ENCODE results near the gene ZNF107.

The ZNF107 gene

GRCh38 chr7:64621656-64622055 is 44.3 kb upstream of the ZNF107 start:
- Histone ChIP-seq H3K36me3 (ENCODE audit: insufficient read depth, low read length) (no peaks in the 10 kb centered on the region), H3K79me2 (ENCODE audit: insufficient read depth, low read length) (no peaks in the 10 kb centered on the region), H4K20me1 (ENCODE audit: insufficient read depth, low read length, poor library complexity, severe bottlenecking) (no peaks in the 10 kb centered on the region), H3K27me3 (ENCODE audit: insufficient read depth, low read length, poor library complexity, severe bottlenecking) (no peaks in the 10 kb centered on the region), H3K4me2 (ENCODE audit: low read depth, low read length, poor library complexity, severe bottlenecking) (no peak overlapping the region), H3K9ac (ENCODE audit: low read depth, low read length, poor library complexity, severe bottlenecking) (no peak overlapping the region), H3F3A (ENCODE audit: low read depth) (no peaks in the 10 kb centered on the region), H3K4me1 (ENCODE audit: insufficient read depth, low read length, poor library complexity, severe bottlenecking) (no peaks in the 10 kb centered on the region), H3K9me2 (replicated peaks; ENCODE audit: low read depth, low read length) (no peaks in the 10 kb centered on the region), H3K9me3 (ENCODE audit: insufficient read depth, low read depth, low read length) (no peaks in the 10 kb centered on the region), H3K4me3 (ENCODE audit: low read length, poor library complexity, severe bottlenecking) (no peak overlapping the region), H2AFZ (ENCODE audit: low read length) (no peak overlapping the region)
- TF ChIP-seq CTCF (conservative IDR thresholded peaks at IDR 0.05; ENCODE audit: low read length) (peak; percentile 51), EZH2phosphoT487 (IDR thresholded peaks at IDR 0.05; ENCODE audit: borderline replicate concordance) (no peak)

- H3K79me2 ChIP-seq (ENCODE audit: insufficient read depth, low read length): no peaks in the 10 kb centered on the region
- H3K27me3 ChIP-seq (ENCODE audit: insufficient read depth, low read length, poor library complexity, severe bottlenecking): no peaks in the 10 kb centered on the region
- TF ChIP-seq EZH2phosphoT487 (IDR thresholded peaks at IDR 0.05; ENCODE audit: borderline replicate concordance) (no peak), CTCF (conservative IDR thresholded peaks at IDR 0.05; ENCODE audit: low read length) (peak; percentile 87)
- no peaks in the 10 kb centered on the region for H3K9me3 ChIP-seq (ENCODE audit: insufficient read depth, low read depth, low read length)
- no peak overlapping the region for H3K4me3 ChIP-seq (ENCODE audit: low read length, poor library complexity, severe bottlenecking)
- H3K36me3 ChIP-seq (ENCODE audit: insufficient read depth, low read length): no peaks in the 10 kb centered on the region
- no peak overlapping the region for H2AFZ ChIP-seq (ENCODE audit: low read length)
- H3K9ac ChIP-seq (ENCODE audit: low read depth, low read length, poor library complexity, severe bottlenecking): no peak overlapping the region
- H3K9me2 ChIP-seq (replicated peaks; ENCODE audit: low read depth, low read length): no peaks in the 10 kb centered on the region
- H3F3A ChIP-seq (ENCODE audit: low read depth): no peaks in the 10 kb centered on the region
- no peaks in the 10 kb centered on the region for H4K20me1 ChIP-seq (ENCODE audit: insufficient read depth, low read length, poor library complexity, severe bottlenecking)
- no peaks in the 10 kb centered on the region for H3K4me1 ChIP-seq (ENCODE audit: insufficient read depth, low read length, poor library complexity, severe bottlenecking)
- H3K4me2 ChIP-seq (ENCODE audit: low read depth, low read length, poor library complexity, severe bottlenecking): no peak overlapping the region
Observed at GRCh38 chr7:64625114-64626082, 40.5 kb upstream of the ZNF107 start.

GRCh38 chr7:64626083-64626469 is 39.9 kb upstream of the ZNF107 start:
- H3K27me3 ChIP-seq (ENCODE audit: insufficient read depth, low read length, poor library complexity, severe bottlenecking): no peaks in the 10 kb centered on the region
- H3K9me2 ChIP-seq (replicated peaks; ENCODE audit: low read depth, low read length): no peaks in the 10 kb centered on the region
- TF ChIP-seq CTCF (conservative IDR thresholded peaks at IDR 0.05; ENCODE audit: low read length) (no peak), EZH2phosphoT487 (IDR thresholded peaks at IDR 0.05; ENCODE audit: borderline replicate concordance) (no peak)
- H2AFZ ChIP-seq (ENCODE audit: low read length): no peak overlapping the region
- no peaks in the 10 kb centered on the region for H3K79me2 ChIP-seq (ENCODE audit: insufficient read depth, low read length)
- H3K4me1 ChIP-seq (ENCODE audit: insufficient read depth, low read length, poor library complexity, severe bottlenecking): no peaks in the 10 kb centered on the region
- no peaks in the 10 kb centered on the region for H3F3A ChIP-seq (ENCODE audit: low read depth)
- no peaks in the 10 kb centered on the region for H3K36me3 ChIP-seq (ENCODE audit: insufficient read depth, low read length)
- no peaks in the 10 kb centered on the region for H4K20me1 ChIP-seq (ENCODE audit: insufficient read depth, low read length, poor library complexity, severe bottlenecking)
- H3K4me2 ChIP-seq (ENCODE audit: low read depth, low read length, poor library complexity, severe bottlenecking): no peak overlapping the region
- H3K9ac ChIP-seq (ENCODE audit: low read depth, low read length, poor library complexity, severe bottlenecking): no peak overlapping the region
- H3K4me3 ChIP-seq (ENCODE audit: low read length, poor library complexity, severe bottlenecking): no peak overlapping the region
- no peaks in the 10 kb centered on the region for H3K9me3 ChIP-seq (ENCODE audit: insufficient read depth, low read depth, low read length)

All from Loucy (cell line).